B cell (primary cell): Measurements from ENCODE around the gene TMEM114. TPM values are rescaled to one million over a fixed set of nuclear protein-coding genes. Genes with fewer than 3 reads are reported as not detected.

Experiments used
- ATAC-seq: fragments of 200-7000 bp; cut with Tn5 transposase; one replicate; pipeline ENCODE4 v1.10.0; 2021; ENCODE audit warnings: low read depth, mild to moderate bottlenecking, moderate number of reproducible peaks, moderate library complexity
- CTCF ChIA-PET: fragments of 350-600 bp; sonication (Branson Sonifier 250); formaldehyde crosslinking; loops from one replicate; lab custom pipeline; 2021; ENCODE audit warnings: antibody characterized with exemption, inconsistent platforms; lab: Charles Lee
- POLR2A ChIA-PET: fragments of 350-600 bp; sonication (Branson Sonifier 250); formaldehyde crosslinking; loops from one replicate; lab custom pipeline; 2021; ENCODE audit warnings: antibody characterized with exemption; lab: Charles Lee
- DNase-seq: peaks from one replicate; pipeline ENCODE4 v3.0.0; 2013
- H2AFZ ChIP-seq: 2 replicates; pipeline ENCODE4 v1.6.1; 2012; ENCODE audit warnings: mild to moderate bottlenecking, low read depth, low read length; ENCODE audit not compliant: insufficient read depth, poor library complexity, severe bottlenecking
- H3K27ac ChIP-seq, 2 donors: 1 replicate in 1 of 2; 2 replicates in 1 of 2; pipeline ENCODE4 v1.5.1; 2012 to 2013; ENCODE audit warnings: low read length in 2 of 2, mild to moderate bottlenecking in 2 of 2, moderate library complexity in 1 of 2
- H3K27me3 ChIP-seq, 4 experiments: fragments of 200-600 bp in 1 of 4; sonication (generic) in 1 of 4; replicated peaks in 1 of 4; 1 replicate in 2 of 4; 2 replicates in 2 of 4; pipeline versions ENCODE4 v1.6.1 to v1.7.0; 2013 to 2016; ENCODE audit warnings: low read length in 3 of 4, mild to moderate bottlenecking in 2 of 4, mixed read lengths in 1 of 4, moderate library complexity in 1 of 4; ENCODE audit not compliant: insufficient read depth in 4 of 4, control insufficient read depth in 3 of 4; ENCODE audit errors: control extremely low read depth in 1 of 4
- H3K36me3 ChIP-seq, 2 experiments: replicated peaks in 1 of 2; 1 replicate in 1 of 2; 2 replicates in 1 of 2; pipeline versions ENCODE4 v1.6.1 to v1.7.1; 2013; ENCODE audit warnings: low read length in 1 of 2; ENCODE audit not compliant: insufficient read depth in 2 of 2, control insufficient read depth in 1 of 2; ENCODE audit errors: control extremely low read depth in 1 of 2, extremely low read depth in 1 of 2
- H3K4me1 ChIP-seq, 2 donors: fragments of 200-600 bp in 1 of 2; sonication (generic) in 1 of 2; 1 replicate in 1 of 2; 2 replicates in 1 of 2; pipeline versions ENCODE4 v1.5.1 to v1.6.1; 2013 to 2017; ENCODE audit warnings: low read length in 2 of 2; ENCODE audit not compliant: control insufficient read depth in 2 of 2, insufficient read depth in 2 of 2
- H3K4me2 ChIP-seq: replicated peaks from 2 replicates; pipeline ENCODE3; 2012; ENCODE audit warnings: mild to moderate bottlenecking, low read depth, low read length; ENCODE audit not compliant: poor library complexity, severe bottlenecking
- H3K4me3 ChIP-seq, 5 experiments: fragments of 200-600 bp in 1 of 5; sonication (generic) in 1 of 5; 1 replicate in 3 of 5; 2 replicates in 2 of 5; pipeline versions ENCODE4 v1.5.1 to v1.7.0; 2011 to 2016; ENCODE audit warnings: low read length in 4 of 5, mild to moderate bottlenecking in 4 of 5, low read depth in 2 of 5, control low read depth in 1 of 5, moderate library complexity in 1 of 5; ENCODE audit not compliant: insufficient read depth in 1 of 5; ENCODE audit errors: control extremely low read depth in 1 of 5, extremely low read depth in 1 of 5
- H3K79me2 ChIP-seq: fragments of 200-600 bp; sonication (generic); one replicate; pipeline ENCODE4 v1.6.0; 2016; ENCODE audit warnings: low read length; ENCODE audit not compliant: control insufficient read depth, insufficient read depth
- H3K9ac ChIP-seq: fragments of 200-600 bp; sonication (generic); 2 replicates; pipeline ENCODE4 v1.6.1; 2017; ENCODE audit warnings: mild to moderate bottlenecking, low read length, moderate library complexity
- H3K9me3 ChIP-seq, 3 donors: one replicate each; pipeline versions ENCODE4 v1.6.1 to v1.7.1; 2013; ENCODE audit warnings: low read length in 2 of 3; ENCODE audit not compliant: control insufficient read depth in 2 of 3, insufficient read depth in 1 of 3; ENCODE audit errors: control extremely low read depth in 1 of 3
- H4K20me1 ChIP-seq: 2 replicates; pipeline ENCODE4 v1.6.0; 2012; ENCODE audit warnings: mild to moderate bottlenecking, low read length; ENCODE audit not compliant: insufficient read depth, control insufficient read depth, poor library complexity, severe bottlenecking
- H3K27ac Mint-ChIP-seq: one replicate; pipeline ENCODE4 v1.8.0; 2021; ENCODE audit warnings: mixed read lengths
- H3K27me3 Mint-ChIP-seq: one replicate; pipeline ENCODE4 v1.8.0; 2021; ENCODE audit warnings: mixed read lengths
- H3K4me1 Mint-ChIP-seq: one replicate; pipeline ENCODE4 v1.8.0; 2021; ENCODE audit warnings: mixed read lengths
- H3K4me3 Mint-ChIP-seq: one replicate; pipeline ENCODE4 v1.8.0; 2021; ENCODE audit warnings: mixed read lengths
- H3K9me3 Mint-ChIP-seq: one replicate; pipeline ENCODE4 v1.8.0; 2022; ENCODE audit warnings: mixed read lengths; ENCODE audit not compliant: insufficient read depth
- EZH2 ChIP-seq: IDR thresholded peaks from 2 replicates; pipeline ENCODE4 v1.6.1; 2012; ENCODE audit warnings: borderline replicate concordance, low read depth, mild to moderate bottlenecking, moderate library complexity, low read length; ENCODE audit not compliant: insufficient read depth, poor library complexity, severe bottlenecking
- WGBS: methylation state at CpG from one replicate; pipeline ENCODE4 v1.1.5; 2013; ENCODE audit warnings: missing lambda C conversion rate; ENCODE audit not compliant: insufficient coverage; 5-methylcytosine and 5-hydroxymethylcytosine counted together
- intact Hi-C: fragments of 100-400 bp; cut with micrococcal nuclease; formaldehyde crosslinking; loops from one replicate; pipeline ENCODE4 v1.10.0; 2022
- polyA plus RNA-seq: library from polyadenylated mRNA; depleted of rRNA; stranded (reverse); fragments of >200 nt; gene quantifications from 2 replicates; pipeline ENCODE4 v1.2.3, GENCODE V29; 2012
- total RNA-seq, 2 donors: library from RNA; stranded (reverse); fragments of 120-200 nt in 1 of 2; gene quantifications; 1 replicate in 1 of 2; 2 replicates in 1 of 2; pipeline versions ENCODE4 v1.2.3 to v1.2.4, GENCODE V29; 2013 to 2022
- TF ChIP-seq, protein P1 (sequence below): fragments of 200-600 bp; IDR thresholded peaks from one replicate; pipeline ENCODE4 v1.8.0; 2022; ENCODE audit warnings: antibody characterized with exemption, mild to moderate bottlenecking

The TMEM114 gene
- total and polyA plus RNA-seq, 2 donors (not counting 1 experiment from before 2014, with no cell fraction given), result not detected

GRCh38 chr16:8587065-8587464 is 3.2 kb downstream of the TMEM114 start:
- Mint-ChIP-seq H3K9me3 (no peaks in the 10 kb centered on the region), H3K27ac (no peak overlapping the region), H3K27me3 (peaks cover 34% of the 10 kb centered on the region), H3K4me3 (no peak overlapping the region), H3K4me1 (peaks cover 21% of the 10 kb centered on the region)
- DNase-seq (no peak), ATAC-seq (no peak)
- Histone ChIP-seq H3K27ac (no peak overlapping the region), H3K4me2 (no peak overlapping the region), H3K9me3 (peaks cover 0 to 14% (median 0%) of the 10 kb centered on the region in 3 donors), H2AFZ (no peak overlapping the region), H4K20me1 (no peaks in the 10 kb centered on the region), H3K79me2 (no peaks in the 10 kb centered on the region), H3K36me3 (no peaks in the 10 kb centered on the region), H3K4me1 (peaks cover 22 to 24% of the 10 kb centered on the region in 2 donors), H3K9ac (no peak overlapping the region), H3K27me3 (peaks cover 0 to 41% (median 17%) of the 10 kb centered on the region in 4 experiments), H3K4me3 (no peak overlapping the region)
- ChIA-PET POLR2A (no interaction called here), CTCF (interaction anchor here (0.6 kb wide), 1 partner anchor 206 kb away, joined by 3 read pairs; no protein-coding TSS in a partner anchor)
- TF ChIP-seq EZH2, result no peak
- TF ChIP-seq, protein P1, sequence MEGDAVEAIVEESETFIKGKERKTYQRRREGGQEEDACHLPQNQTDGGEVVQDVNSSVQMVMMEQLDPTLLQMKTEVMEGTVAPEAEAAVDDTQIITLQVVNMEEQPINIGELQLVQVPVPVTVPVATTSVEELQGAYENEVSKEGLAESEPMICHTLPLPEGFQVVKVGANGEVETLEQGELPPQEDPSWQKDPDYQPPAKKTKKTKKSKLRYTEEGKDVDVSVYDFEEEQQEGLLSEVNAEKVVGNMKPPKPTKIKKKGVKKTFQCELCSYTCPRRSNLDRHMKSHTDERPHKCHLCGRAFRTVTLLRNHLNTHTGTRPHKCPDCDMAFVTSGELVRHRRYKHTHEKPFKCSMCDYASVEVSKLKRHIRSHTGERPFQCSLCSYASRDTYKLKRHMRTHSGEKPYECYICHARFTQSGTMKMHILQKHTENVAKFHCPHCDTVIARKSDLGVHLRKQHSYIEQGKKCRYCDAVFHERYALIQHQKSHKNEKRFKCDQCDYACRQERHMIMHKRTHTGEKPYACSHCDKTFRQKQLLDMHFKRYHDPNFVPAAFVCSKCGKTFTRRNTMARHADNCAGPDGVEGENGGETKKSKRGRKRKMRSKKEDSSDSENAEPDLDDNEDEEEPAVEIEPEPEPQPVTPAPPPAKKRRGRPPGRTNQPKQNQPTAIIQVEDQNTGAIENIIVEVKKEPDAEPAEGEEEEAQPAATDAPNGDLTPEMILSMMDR, result no peak
- intact Hi-C loops, result no loop called here

DNA sequence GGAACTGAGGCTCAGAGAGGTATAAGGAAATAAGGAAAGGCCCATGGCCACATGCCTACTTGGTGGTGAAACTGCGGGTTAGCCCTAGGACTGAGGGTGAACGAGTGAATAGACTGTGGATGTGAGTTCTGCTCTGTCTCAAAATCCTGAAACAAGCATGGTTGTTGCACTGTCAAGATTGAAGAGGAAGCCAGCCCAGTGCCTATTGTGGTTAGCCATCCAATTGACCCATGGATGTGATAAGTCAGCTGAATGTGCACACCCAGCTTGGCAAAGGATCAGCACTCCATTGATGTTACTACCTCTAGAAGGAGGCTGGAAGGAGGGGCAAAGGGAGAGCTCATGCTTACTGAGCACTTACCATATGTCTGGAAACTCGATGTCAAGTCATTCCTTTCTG is 4.5 kb downstream of the TMEM114 start:
- DNase-seq (no peak), ATAC-seq (no peak)
- peaks cover 25% of the 10 kb centered on the region for H3K4me1 Mint-ChIP-seq
- no peak overlapping the region for H2AFZ ChIP-seq
- no peak overlapping the region for H3K27ac Mint-ChIP-seq
- H3K9ac ChIP-seq, result no peak overlapping the region
- ChIA-PET CTCF (no interaction called here), POLR2A (no interaction called here)
- no peaks in the 10 kb centered on the region for H4K20me1 ChIP-seq
- no peak overlapping the region for H3K27ac ChIP-seq
- TF ChIP-seq EZH2, result no peak
- TF ChIP-seq, protein P1, result no peak
- intact Hi-C loops, result no loop called here
- H3K79me2 ChIP-seq, result no peaks in the 10 kb centered on the region
- H3K4me3 Mint-ChIP-seq, result no peak overlapping the region
- peaks cover 27% of the 10 kb centered on the region in 2 donors for H3K4me1 ChIP-seq
- H3K4me2 ChIP-seq, result no peak overlapping the region
- H3K4me3 ChIP-seq, result no peak overlapping the region
- H3K27me3 ChIP-seq, result peaks cover 0 to 39% (median 14%) of the 10 kb centered on the region in 4 experiments
- H3K36me3 ChIP-seq, result no peaks in the 10 kb centered on the region
- H3K9me3 ChIP-seq, result peaks cover 0 to 14% (median 0%) of the 10 kb centered on the region in 3 donors
- peaks cover 34% of the 10 kb centered on the region for H3K27me3 Mint-ChIP-seq
- 84% methylated on average over 3 of the region's 3 CpGs for WGBS
- no peaks in the 10 kb centered on the region for H3K9me3 Mint-ChIP-seq
